Thyroid gland (tissue), 4 donors: Measurements from ENCODE around the gene SOCS6. TPM values are rescaled to one million over a fixed set of nuclear protein-coding genes. Genes with fewer than 3 reads are reported as not detected.
"Not testable (repeated sequence)": the region's sequence is repeated elsewhere in the genome, so short reads cannot be mapped to it uniquely, and the experiment has no call there.

Experiments
- DNase-seq, 2 donors: peaks; one replicate each; pipeline ENCODE4 v3.0.0-alpha.2; 2019
- H3K27ac ChIP-seq, 3 donors: fragments of 200-600 bp; sonication (generic); 1 replicate in 2 of 3; 2 replicates in 1 of 3; pipeline ENCODE4 v1.5.1; 2016 to 2019; ENCODE audit warnings: mild to moderate bottlenecking in 1 of 3, moderate library complexity in 1 of 3
- H3K27me3 ChIP-seq: fragments of 200-600 bp; sonication (generic); one replicate; pipeline ENCODE4 v1.5.1; 2019
- H3K36me3 ChIP-seq, 2 donors: fragments of 200-600 bp; sonication (generic); one replicate each; pipeline ENCODE4 v1.5.1; 2016 to 2019
- H3K4me1 ChIP-seq, 2 donors: fragments of 200-600 bp; sonication (generic); one replicate each; pipeline ENCODE4 v1.5.1; 2017 to 2019
- H3K4me3 ChIP-seq, 3 donors: fragments of 200-600 bp; sonication (generic); replicated peaks in 1 of 3; 1 replicate in 2 of 3; 2 replicates in 1 of 3; pipeline ENCODE4 v1.5.1; 2016; ENCODE audit warnings: mild to moderate bottlenecking in 1 of 3
- H3K9me3 ChIP-seq: fragments of 200-600 bp; sonication (generic); one replicate; pipeline ENCODE4 v1.5.1; 2017
- POLR2A ChIP-seq, 2 donors: fragments of 450-650 bp; IDR thresholded peaks; one replicate each; pipeline ENCODE4 v1.6.1; 2017; ENCODE audit warnings: antibody characterized with exemption in 2 of 2, mild to moderate bottlenecking in 2 of 2, moderate library complexity in 1 of 2
- WGBS, 2 donors: methylation state at CpG; one replicate each; pipeline ENCODE4 v1.1.5; 2017; 5-methylcytosine and 5-hydroxymethylcytosine counted together
- intact Hi-C: fragments of 100-400 bp; cut with DNase I; formaldehyde crosslinking; loops from one replicate; pipeline ENCODE4 v1.15.1; 2023
- total RNA-seq, 4 donors: library from RNA; depleted of rRNA; stranded (reverse); fragments of >200 nt; gene quantifications; one replicate each; pipeline ENCODE4 v1.2.3, GENCODE V29; 2016
- TF ChIP-seq, protein P1 (sequence below), 6 experiments: fragments of 200-600 bp in 3 of 6; fragments of 450-650 bp in 3 of 6; sonication (generic) in 3 of 6; IDR thresholded peaks; one replicate each; pipeline ENCODE4 v1.5.1; 2016 to 2019; ENCODE audit warnings: antibody characterized with exemption in 6 of 6, mild to moderate bottlenecking in 2 of 6, inconsistent platforms in 1 of 6, moderate library complexity in 1 of 6

Gene SOCS6
- total RNA-seq, 4 donors from 2014 or later = 20.7 to 25.6 (median 23.6) TPM

GRCh38 chr18:70354080-70354479 lies 65.2 kb downstream of the SOCS6 start:
- Histone ChIP-seq H3K4me1 (no peaks in the 10 kb centered on the region), H3K4me3 (no peak overlapping the region), H3K9me3 (no peaks in the 10 kb centered on the region), H3K27me3 (no peaks in the 10 kb centered on the region), H3K36me3 (no peaks in the 10 kb centered on the region), H3K27ac (no peak overlapping the region)
- WGBS, 2 donors = 91 to 94% methylated on average over 4 of the region's 4 CpGs
- intact Hi-C loops = no loop called here
- DNase-seq = no peak
- TF ChIP-seq, protein P1, sequence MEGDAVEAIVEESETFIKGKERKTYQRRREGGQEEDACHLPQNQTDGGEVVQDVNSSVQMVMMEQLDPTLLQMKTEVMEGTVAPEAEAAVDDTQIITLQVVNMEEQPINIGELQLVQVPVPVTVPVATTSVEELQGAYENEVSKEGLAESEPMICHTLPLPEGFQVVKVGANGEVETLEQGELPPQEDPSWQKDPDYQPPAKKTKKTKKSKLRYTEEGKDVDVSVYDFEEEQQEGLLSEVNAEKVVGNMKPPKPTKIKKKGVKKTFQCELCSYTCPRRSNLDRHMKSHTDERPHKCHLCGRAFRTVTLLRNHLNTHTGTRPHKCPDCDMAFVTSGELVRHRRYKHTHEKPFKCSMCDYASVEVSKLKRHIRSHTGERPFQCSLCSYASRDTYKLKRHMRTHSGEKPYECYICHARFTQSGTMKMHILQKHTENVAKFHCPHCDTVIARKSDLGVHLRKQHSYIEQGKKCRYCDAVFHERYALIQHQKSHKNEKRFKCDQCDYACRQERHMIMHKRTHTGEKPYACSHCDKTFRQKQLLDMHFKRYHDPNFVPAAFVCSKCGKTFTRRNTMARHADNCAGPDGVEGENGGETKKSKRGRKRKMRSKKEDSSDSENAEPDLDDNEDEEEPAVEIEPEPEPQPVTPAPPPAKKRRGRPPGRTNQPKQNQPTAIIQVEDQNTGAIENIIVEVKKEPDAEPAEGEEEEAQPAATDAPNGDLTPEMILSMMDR (IDR thresholded peaks at IDR 0.05) = no peak
- no peak for TF ChIP-seq POLR2A (IDR thresholded peaks at IDR 0.05)

- H3K4me3 ChIP-seq = no peak overlapping the region
- intact Hi-C loops = no loop called here
- WGBS, 2 donors = 98 to 99% methylated on average over 2 of the region's 2 CpGs
- no peaks in the 10 kb centered on the region for H3K27me3 ChIP-seq
- no peaks in the 10 kb centered on the region for H3K36me3 ChIP-seq
- H3K9me3 ChIP-seq = no peaks in the 10 kb centered on the region
- no peaks in the 10 kb centered on the region for H3K4me1 ChIP-seq
- DNase-seq = no peak
- TF ChIP-seq, protein P1 (IDR thresholded peaks at IDR 0.05) = no peak
- no peak for TF ChIP-seq POLR2A (IDR thresholded peaks at IDR 0.05)
- H3K27ac ChIP-seq = no peak overlapping the region
Observed at GRCh38 chr18:70354771-70355170, 65.9 kb downstream of the SOCS6 start.

GRCh38 chr18:70355620-70356385 lies 67.0 kb downstream of the SOCS6 start:
- H3K4me3 ChIP-seq = no peak overlapping the region
- WGBS, 2 donors = 63 to 67% methylated on average over 5 of the region's 5 CpGs
- DNase-seq = no peak
- H3K9me3 ChIP-seq = no peaks in the 10 kb centered on the region
- intact Hi-C loops = no loop called here
- no peaks in the 10 kb centered on the region for H3K36me3 ChIP-seq
- no peaks in the 10 kb centered on the region for H3K4me1 ChIP-seq
- H3K27ac ChIP-seq = no peak overlapping the region
- TF ChIP-seq POLR2A (IDR thresholded peaks at IDR 0.05) = no peak
- TF ChIP-seq, protein P1 (IDR thresholded peaks at IDR 0.05) = no peak
- H3K27me3 ChIP-seq = no peaks in the 10 kb centered on the region

GRCh38 chr18:70358105-70358406 lies 69.2 kb downstream of the SOCS6 start:
- H3K27me3 ChIP-seq, DNase-seq, H3K9me3 ChIP-seq, H3K36me3 ChIP-seq, H3K4me3 ChIP-seq, H3K4me1 ChIP-seq, intact Hi-C loops, H3K27ac ChIP-seq: not testable (repeated sequence)
- 91 to 92% methylated on average over 5 of the region's 5 CpGs for WGBS, 2 donors

- no peaks in the 10 kb centered on the region for H3K27me3 ChIP-seq
- H3K4me3 ChIP-seq = no peak overlapping the region
- H3K9me3 ChIP-seq = no peaks in the 10 kb centered on the region
- H3K27ac ChIP-seq = no peak overlapping the region
- 95% methylated on average over 6 of the region's 6 CpGs for WGBS, 2 donors
- TF ChIP-seq, protein P1 (IDR thresholded peaks at IDR 0.05) = no peak
- TF ChIP-seq POLR2A (IDR thresholded peaks at IDR 0.05) = no peak
- intact Hi-C loops = no loop called here
- no peaks in the 10 kb centered on the region for H3K4me1 ChIP-seq
- DNase-seq = no peak
- H3K36me3 ChIP-seq = no peaks in the 10 kb centered on the region
Observed at GRCh38 chr18:70359071-70359470, 70.2 kb downstream of the SOCS6 start.
